A673 (cell line): ENCODE measurements around the gene RAB36. TPM values are rescaled to one million over a fixed set of nuclear protein-coding genes. Genes with fewer than 3 reads are reported as not detected.

Experiments used
- BruUV-seq: library from RNA; stranded (reverse); fragments of 400-500 nt; replicated peaks from 2 replicates; lab custom pipeline; 2021; lab: Mats Ljungman, UMichigan
- CTCF ChIA-PET: fragments of 300-600 bp; sonication (Branson Sonifier 250); formaldehyde crosslinking; loops from one replicate; lab custom pipeline; 2022; ENCODE audit warnings: antibody characterized with exemption; lab: Charles Lee
- POLR2A ChIA-PET: fragments of 300-600 bp; sonication (Branson Sonifier 250); formaldehyde crosslinking; loops from one replicate; lab custom pipeline; 2022; ENCODE audit warnings: antibody characterized with exemption; ENCODE audit not compliant: low non-redundant PET; lab: Charles Lee
- DNase-seq: peaks from one replicate; pipeline ENCODE4 v3.0.0-alpha.2; 2015; ENCODE audit warnings: low spot score
- H3K27ac ChIP-seq: fragments of 200-600 bp; sonication (generic); 2 replicates; pipeline ENCODE4 v1.5.1; 2016; ENCODE audit warnings: mixed run types, low read depth, mild to moderate bottlenecking, mixed read lengths, antibody characterized with exemption, low read length; ENCODE audit not compliant: poor library complexity, severe bottlenecking
- H3K27me3 ChIP-seq: fragments of 200-600 bp; sonication (generic); replicated peaks from 2 replicates; pipeline ENCODE4 v1.6.1; 2017; ENCODE audit warnings: mixed run types, low read depth, mild to moderate bottlenecking, mixed read lengths, antibody characterized with exemption, low read length; ENCODE audit not compliant: insufficient read depth, poor library complexity
- H3K36me3 ChIP-seq: fragments of 200-600 bp; sonication (generic); 2 replicates; pipeline ENCODE4 v1.6.1; 2016; ENCODE audit warnings: mixed run types, mild to moderate bottlenecking, mixed read lengths, antibody characterized with exemption, low read length; ENCODE audit not compliant: insufficient read depth, poor library complexity, severe bottlenecking
- H3K4me1 ChIP-seq: fragments of 200-600 bp; sonication (generic); 2 replicates; pipeline ENCODE4 v1.6.1; 2017; ENCODE audit warnings: mixed run types, mild to moderate bottlenecking, mixed read lengths, antibody characterized with exemption, low read length; ENCODE audit not compliant: insufficient read depth, poor library complexity, severe bottlenecking
- H3K4me3 ChIP-seq: fragments of 200-600 bp; sonication (generic); 2 replicates; pipeline ENCODE4 v1.5.1; 2016; ENCODE audit warnings: low read depth, mixed run types, mild to moderate bottlenecking, mixed read lengths, low read length; ENCODE audit not compliant: poor library complexity, severe bottlenecking
- H3K9me3 ChIP-seq: fragments of 200-600 bp; sonication (generic); 2 replicates; pipeline ENCODE4 v1.6.1; 2016; ENCODE audit warnings: mixed run types, low read depth, mild to moderate bottlenecking, mixed read lengths, antibody characterized with exemption, low read length; ENCODE audit not compliant: poor library complexity, severe bottlenecking
- EZH2 ChIP-seq: fragments of 200-600 bp; sonication (generic); IDR thresholded peaks from 2 replicates; pipeline ENCODE4 v1.6.1; 2017; ENCODE audit warnings: borderline replicate concordance, low read depth, mild to moderate bottlenecking, mixed read lengths, antibody characterized with exemption, low read length; ENCODE audit not compliant: poor library complexity, severe bottlenecking
- intact Hi-C: fragments of 100-400 bp; cut with micrococcal nuclease; formaldehyde crosslinking; loops from one replicate; pipeline ENCODE4 v1.10.0; 2022; ENCODE audit not compliant: unreplicated experiment
- total RNA-seq: library from RNA; stranded (reverse); gene quantifications from 2 replicates; pipeline ENCODE4 v1.2.3, GENCODE V29; 2021
- TF ChIP-seq, protein P1 (sequence below): fragments of 300-800, 200-600 bp; sonication (generic); conservative IDR thresholded peaks from 2 replicates; pipeline ENCODE4 v1.5.1; 2017; ENCODE audit warnings: low read depth, mild to moderate bottlenecking, antibody characterized with exemption, low read length, moderate library complexity, mixed read lengths

Gene RAB36
- total RNA-seq, 1 experiment from 2014 or later: 4.1 TPM

- no peak for DNase-seq
- intact Hi-C loops: no loop called here
- no peak overlapping the region for H3K27ac ChIP-seq
- H3K36me3 ChIP-seq: no peaks in the 10 kb centered on the region
- no TSS peak for BruUV-seq
- no peaks in the 10 kb centered on the region for H3K27me3 ChIP-seq
- TF ChIP-seq, protein P1, sequence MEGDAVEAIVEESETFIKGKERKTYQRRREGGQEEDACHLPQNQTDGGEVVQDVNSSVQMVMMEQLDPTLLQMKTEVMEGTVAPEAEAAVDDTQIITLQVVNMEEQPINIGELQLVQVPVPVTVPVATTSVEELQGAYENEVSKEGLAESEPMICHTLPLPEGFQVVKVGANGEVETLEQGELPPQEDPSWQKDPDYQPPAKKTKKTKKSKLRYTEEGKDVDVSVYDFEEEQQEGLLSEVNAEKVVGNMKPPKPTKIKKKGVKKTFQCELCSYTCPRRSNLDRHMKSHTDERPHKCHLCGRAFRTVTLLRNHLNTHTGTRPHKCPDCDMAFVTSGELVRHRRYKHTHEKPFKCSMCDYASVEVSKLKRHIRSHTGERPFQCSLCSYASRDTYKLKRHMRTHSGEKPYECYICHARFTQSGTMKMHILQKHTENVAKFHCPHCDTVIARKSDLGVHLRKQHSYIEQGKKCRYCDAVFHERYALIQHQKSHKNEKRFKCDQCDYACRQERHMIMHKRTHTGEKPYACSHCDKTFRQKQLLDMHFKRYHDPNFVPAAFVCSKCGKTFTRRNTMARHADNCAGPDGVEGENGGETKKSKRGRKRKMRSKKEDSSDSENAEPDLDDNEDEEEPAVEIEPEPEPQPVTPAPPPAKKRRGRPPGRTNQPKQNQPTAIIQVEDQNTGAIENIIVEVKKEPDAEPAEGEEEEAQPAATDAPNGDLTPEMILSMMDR: no peak
- no peak for TF ChIP-seq EZH2
- H3K9me3 ChIP-seq: no peaks in the 10 kb centered on the region
- POLR2A ChIA-PET: no interaction called here
- CTCF ChIA-PET: no interaction called here
- H3K4me3 ChIP-seq: no peak overlapping the region
- H3K4me1 ChIP-seq: no peaks in the 10 kb centered on the region
Observed at GRCh38 chr22:23168391-23169042, 23.2 kb downstream of the RAB36 start.

- H3K4me1 ChIP-seq: no peaks in the 10 kb centered on the region
- TF ChIP-seq, protein P1: no peak
- no peak for TF ChIP-seq EZH2
- CTCF ChIA-PET: no interaction called here
- no peaks in the 10 kb centered on the region for H3K27me3 ChIP-seq
- BruUV-seq: no TSS peak
- intact Hi-C loops: no loop called here
- no peaks in the 10 kb centered on the region for H3K9me3 ChIP-seq
- POLR2A ChIA-PET: no interaction called here
- H3K4me3 ChIP-seq: no peak overlapping the region
- no peaks in the 10 kb centered on the region for H3K36me3 ChIP-seq
- DNase-seq: no peak
- no peak overlapping the region for H3K27ac ChIP-seq
Observed at GRCh38 chr22:23169043-23169406, 23.7 kb downstream of the RAB36 start.

GRCh38 chr22:23175817-23176644, 30.8 kb downstream of the RAB36 start:
- POLR2A ChIA-PET: no interaction called here
- no peak overlapping the region for H3K27ac ChIP-seq

More at GRCh38 chr22:23175817-23176644, 30.8 kb downstream of the RAB36 start:
- intact Hi-C loops: loop anchor here (5.0 kb wide), 1 partner anchor 211 kb away; no protein-coding TSS in a partner anchor
- TF ChIP-seq, protein P1: no peak
- no peak for TF ChIP-seq EZH2
- CTCF ChIA-PET: interaction anchor here (3.4 kb wide), 1 partner anchor 106 kb away, joined by 43 read pairs; no protein-coding TSS in a partner anchor
- Histone ChIP-seq H3K27me3 (no peaks in the 10 kb centered on the region), H3K36me3 (no peaks in the 10 kb centered on the region), H3K4me1 (peaks cover 18% of the 10 kb centered on the region), H3K9me3 (no peaks in the 10 kb centered on the region), H3K4me3 (no peak overlapping the region)
- no TSS peak for BruUV-seq
- no peak for DNase-seq
